Dedifferentiated amniotic fluid mesenchymal stem cell (primary cell): ENCODE measurements around the gene RPL18.
"Not testable (repeated sequence)": the region's sequence is repeated elsewhere in the genome, so short reads cannot be mapped to it uniquely, and the experiment has no call there.

ENCODE experiments used
- DNase-seq: peaks from one replicate; pipeline ENCODE4 v3.0.0-alpha.2; 2016; ENCODE audit errors: extremely low spot score

Gene RPL18

DNA sequence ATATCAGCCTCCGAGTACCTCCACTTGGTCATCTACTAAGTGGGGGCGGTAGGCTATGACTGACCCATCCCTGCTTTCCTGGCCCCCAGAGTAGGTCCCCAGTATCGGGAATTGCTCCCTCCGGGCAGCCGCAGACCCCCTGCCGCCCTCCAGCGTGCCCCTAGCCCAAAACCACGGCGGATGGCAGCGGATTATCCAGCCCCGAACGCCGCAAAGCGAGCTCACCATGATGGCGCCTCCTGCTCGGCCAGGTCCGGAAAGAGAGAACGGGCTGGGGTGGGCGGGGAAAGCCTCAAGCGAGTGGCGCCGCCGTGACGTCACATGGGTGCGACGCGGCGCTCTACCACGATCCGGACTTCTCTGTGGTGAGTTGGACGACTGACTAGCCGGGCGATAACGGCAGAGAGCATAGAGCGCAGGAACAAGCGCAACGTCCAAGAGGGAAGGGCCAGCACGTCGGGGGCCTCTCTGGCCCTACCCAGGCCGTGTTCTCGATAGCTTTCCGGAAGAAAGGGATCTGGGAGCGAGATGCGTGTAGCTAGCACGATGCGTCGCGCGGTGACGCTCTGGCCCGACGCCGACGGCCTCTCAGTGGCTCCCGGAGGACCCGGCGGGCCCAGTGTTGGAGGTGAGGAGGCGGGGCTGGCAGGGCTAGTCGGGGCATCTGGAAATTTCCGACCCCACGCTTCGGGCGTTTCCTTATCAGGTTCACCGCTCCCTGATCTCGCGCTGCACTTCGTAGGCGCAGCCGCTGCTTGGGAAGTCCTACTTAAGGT, at the start of gene RPL18, which contains the start of gene SPHK2:
Gene RPL18, minus strand, starts transcription at position 263 of the 776 bp plus-strand sequence. Its CDS starts 35 bp downstream, at position 228.
Gene SPHK2, plus strand, starts transcription at position 591 of the 776 bp plus-strand sequence. CDS start 1,009 bp downstream, outside the sequence.
- DNase-seq = peak; percentile 99

DNA sequence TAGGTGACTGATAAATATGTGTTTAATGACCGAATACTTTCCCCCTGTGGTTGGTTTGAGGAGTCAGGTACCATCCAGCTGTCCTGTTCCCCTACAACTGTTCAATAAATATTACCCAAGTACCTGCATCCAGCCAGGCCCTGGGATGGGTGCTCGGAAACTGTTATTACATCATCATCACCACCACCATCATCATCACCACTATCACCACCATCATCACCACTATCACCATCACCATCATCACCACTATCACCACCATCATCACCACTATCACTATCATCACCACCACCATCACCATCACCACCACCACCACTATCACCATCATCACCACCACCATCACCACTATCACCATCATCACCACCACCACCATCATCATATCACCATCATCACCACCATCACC, 49.8 kb upstream of the RPL18 start:
- DNase-seq = no peak

DNA sequence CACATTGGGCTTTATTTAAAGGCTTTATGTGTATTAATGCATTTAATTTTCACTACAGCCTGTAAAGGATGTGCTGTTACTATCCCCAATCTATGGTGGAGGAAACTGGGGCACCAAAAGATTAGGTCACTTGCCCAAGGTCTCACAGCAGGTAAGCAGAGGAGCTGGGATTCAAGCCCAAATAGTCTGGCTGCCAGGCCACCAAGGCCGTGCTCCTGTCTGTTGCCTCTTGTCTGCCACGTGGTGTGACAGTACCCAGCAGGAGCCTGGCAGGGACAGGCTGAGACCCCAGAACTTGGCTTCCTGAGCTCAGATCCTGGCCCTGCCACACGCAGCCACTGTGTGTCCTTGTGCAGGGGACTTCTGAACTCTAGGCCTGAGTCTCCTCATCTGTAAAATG, 49.4 kb upstream of the RPL18 start:
- no peak for DNase-seq

DNA sequence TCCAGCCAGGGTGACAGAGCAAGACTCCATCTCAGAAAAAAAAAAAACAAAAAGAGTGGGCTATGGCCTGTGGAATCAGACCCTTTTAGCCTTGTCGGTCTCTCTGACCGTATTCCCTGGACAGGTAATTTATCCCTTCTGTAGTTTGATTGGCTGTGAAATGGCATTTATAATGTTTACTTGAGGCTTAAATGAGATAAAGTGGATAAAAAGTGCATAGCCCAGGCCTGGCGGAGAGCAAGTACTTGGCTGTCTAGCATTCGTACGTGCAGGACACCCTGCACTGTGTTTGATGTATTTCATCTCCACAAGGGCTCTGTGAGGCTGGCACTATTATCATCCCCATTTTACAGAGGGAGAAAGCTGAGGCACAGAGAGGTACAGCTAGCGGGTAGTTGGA, 46.8 kb upstream of the RPL18 start:
- no peak for DNase-seq

DNA sequence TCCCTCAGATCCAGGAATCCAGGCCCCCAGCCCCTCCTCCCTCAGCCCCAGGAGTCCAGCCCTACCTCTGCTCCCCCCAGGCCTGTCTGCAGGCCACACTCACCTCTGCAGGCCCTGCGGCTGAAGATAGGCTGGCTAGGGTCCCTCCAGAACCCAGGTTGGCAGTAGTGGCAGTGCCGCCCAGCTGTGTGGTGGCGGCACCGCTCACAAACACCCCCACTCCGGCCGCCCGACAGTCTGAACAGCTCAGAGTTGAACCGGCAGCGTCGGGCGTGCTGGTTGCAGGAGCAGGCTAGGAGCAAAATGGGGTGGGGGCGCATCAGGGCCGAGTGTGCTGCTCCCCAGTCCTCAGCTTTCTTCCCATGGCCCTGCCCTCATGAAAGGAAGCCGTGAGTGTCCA, 45.5 kb upstream of the RPL18 start:
- DNase-seq = no peak

DNA sequence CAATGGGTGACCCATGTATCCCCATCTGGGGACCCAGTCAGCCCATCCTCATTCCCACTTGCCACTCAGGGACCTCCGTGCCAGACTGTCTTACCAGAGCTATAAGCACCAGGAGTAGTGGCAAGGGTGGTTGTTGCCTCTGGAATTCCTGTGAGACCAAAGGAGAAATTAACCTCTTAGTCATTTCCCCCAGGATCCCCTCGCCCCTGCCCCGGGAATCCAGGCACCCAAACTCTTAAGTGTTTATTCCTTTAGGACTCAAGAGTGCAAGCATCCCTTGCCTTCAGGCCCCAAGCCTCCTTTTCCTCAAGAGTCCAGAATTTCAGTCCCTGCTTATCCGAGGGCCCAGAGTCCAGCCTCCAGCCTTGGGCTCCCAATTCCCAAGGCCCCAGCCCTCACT, 44.7 kb upstream of the RPL18 start:
- no peak for DNase-seq

DNA sequence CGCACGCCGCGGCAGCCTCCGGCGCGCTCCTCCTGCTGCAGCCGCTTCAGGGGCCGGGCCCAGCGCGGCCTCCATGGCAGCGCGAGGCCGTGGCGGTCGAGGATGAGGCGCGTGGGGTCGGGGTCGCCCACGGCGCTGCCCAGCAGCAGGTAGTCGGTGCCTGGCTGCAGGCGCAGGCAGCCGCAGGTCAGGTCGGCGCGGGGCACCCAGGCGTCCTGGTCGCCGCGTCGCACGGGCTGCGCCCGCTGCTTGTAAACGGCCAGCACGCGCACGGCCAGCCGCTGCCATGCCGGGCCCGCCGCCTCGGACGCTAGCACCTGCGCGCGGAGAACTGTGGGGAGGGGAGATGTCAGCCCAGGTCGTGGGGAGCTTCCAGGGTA, 42.7 kb upstream of the RPL18 start:
- no peak for DNase-seq

DNA sequence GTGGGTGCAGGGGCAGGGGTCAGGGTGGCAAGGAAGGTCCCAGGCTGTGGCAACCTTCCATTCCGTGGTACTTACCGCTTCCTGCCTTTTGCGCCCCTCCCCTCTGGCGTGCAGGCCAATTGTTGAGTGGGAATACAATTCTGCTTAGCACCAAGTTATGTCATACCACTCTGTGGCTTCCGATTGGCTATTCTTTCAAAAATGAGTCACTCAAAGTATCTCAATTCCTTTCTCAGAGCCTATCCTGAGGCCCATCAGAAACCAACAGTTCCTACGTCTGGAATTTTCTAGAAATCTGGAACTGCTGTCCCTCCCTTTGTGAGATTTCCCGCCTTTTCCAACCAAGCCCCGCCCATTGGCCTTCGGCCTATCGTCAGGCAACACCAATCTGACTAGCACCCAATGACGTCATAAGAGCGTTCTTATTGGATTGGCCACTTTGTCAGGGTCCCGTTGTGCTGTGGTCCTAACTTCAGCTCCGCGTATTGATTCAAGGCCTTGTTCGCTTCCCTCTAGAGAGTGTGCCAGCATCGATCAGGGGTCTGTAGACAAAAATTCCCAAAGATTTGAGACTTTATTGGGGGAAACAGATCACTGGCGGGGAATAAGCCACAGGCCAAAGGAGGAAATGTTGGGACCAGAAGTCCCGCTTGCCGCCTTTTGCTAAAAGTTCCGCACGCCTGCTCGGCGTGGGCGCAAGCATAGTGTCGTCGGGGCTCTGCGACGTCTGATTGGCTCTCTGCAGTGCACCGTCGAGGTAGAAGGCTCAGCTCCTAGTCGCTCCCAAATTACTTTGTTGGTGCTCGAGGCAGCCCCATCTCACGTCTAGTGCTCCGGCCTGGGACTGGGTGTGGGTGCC, 42.1 kb upstream of the RPL18 start:
- DNase-seq = peak; percentile 22

DNA sequence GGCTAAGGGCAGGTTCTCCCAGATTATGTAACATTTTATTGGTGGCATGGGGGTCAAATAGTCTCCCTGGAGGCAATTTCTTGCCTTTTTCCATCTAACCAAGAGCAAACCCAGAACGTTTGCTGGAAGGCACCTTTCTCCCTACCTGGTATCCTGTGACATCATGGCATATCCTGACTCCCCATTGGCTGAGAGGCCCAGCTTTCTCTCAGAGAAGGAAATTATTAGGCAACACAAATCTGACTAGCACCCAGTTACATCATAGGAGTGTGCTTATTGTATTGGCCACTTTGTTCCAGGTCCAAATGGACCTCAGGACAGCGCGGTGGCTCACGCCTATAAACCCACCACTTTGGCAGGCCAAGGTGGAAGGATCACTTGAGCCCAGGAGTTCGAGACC, 40.8 kb upstream of the RPL18 start:
- DNase-seq = no peak

DNA sequence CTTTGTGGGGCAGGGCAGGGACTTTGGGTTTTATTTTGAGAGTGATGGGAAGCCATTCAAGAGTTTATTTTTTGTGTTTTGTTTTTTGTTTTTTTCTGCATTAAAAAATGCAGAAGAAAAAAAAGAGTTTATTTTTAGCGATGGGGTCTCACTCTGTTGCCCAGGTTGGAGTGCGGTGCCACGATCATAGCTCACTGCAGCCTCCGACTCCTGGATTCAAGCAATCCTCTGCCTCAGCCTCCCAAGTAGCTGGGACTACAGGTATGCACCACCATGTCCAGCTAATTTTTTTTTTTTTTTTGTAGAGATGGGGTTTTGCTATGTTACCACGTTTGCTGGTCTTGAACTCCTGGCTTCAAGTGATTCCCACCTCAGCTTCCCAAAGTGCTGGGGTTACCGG, 39.5 kb upstream of the RPL18 start:
- DNase-seq = no peak

DNA sequence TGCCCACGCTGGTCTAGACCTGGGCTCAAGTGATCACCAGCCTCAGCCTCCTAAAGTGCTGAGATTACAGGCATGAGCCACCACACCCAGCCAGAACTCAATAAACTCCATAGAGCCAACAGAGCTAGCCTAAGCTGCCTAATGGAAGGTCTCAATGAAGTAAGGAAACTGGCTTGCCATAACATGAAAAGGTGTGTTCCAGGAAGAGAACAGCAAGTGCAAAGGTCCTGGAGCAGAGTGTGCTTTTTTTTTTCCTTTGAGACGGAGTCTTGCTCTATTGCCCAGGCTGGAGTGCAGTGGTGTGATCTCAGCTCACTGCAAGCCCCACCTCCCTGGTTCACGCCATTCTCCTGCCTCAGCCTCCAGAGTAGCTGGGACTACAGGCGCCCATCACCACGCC, 38.9 kb upstream of the RPL18 start:
- not testable (repeated sequence) for DNase-seq

DNA sequence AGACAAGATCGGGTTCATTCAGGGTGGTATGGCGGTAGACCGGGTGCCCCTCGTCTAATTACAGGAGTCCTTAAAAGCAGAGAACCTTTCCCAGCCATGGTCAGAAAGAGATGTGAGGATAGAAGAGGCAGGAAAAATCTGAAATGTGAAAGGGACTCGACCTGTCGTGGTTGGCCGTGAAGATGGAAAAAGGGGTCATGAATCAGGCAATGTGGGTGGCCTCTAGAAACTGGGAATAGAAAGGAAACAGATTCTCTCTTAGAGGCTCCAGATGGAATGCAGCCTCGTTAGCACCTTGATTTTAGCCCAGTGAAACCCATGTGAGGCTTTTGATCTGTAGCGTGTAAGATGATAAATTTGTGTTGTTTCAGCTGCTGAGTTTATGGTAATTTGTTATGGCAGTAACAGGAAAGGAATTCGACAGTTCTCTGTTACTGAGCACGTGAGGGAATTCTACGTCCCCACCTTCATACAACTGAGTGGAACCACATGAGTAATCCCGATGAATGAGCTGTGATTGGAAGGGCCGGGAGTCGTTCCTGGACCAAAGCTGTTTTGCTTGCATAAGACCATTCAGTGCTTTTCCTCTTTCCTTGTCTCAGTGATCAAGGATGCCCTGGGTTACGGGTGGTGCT, 38.0 kb upstream of the RPL18 start:
- peak; percentile 59 for DNase-seq

DNA sequence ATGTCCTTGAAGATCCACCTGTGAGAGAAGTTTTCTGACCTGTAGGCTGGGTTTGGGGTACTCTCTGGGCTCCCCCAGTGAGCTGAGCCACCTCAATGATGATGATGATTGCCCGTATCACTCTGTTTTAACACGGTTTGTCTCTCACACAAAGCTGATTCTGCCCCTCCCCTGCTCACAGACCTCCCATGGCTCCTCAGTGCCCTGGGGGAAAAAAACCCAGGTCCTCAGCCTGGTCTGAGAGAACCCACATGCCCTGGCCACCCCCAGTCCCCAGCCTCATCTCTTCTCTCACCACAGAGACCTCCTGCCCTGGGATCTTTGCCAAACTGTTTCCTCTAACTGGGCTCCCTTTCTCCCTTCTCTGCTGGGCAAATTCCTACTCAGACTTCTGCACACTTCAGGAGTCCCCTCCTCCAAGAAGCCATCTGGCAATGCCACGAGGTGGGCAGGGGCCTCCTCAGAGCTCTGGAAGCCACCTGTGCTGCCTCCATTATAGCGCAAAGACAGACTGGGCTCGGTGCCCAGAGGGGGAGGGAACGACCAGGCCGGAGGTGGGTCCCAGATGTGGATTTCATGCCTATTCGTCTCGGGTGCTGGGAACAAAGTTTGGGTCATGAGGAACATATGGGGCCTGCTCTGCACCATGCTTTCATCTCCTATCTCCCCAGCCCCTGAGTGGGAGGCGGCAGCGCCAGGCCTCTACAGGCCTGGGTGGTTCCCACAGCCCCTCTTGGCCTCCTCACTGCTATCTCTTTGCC, 35.5 kb upstream of the RPL18 start:
- no peak for DNase-seq

DNA sequence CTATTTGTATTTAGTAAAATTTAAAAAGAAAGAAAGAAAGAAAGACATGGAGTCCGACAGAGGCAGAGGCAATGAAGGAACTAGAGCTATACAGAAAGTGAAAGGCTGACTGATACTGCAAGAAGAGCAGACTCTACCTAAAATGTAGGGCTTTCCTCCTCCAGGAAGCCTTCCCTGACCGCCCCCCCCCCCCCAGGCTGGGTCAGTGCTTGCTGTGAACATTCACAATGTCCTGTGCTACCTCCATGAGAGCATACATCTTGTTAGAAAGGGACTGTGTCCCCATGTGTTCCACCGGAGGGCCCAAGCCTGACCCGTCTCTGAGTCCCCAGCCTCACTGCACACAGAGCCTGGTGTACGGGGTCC, 32.7 kb upstream of the RPL18 start:
- DNase-seq = no peak

DNA sequence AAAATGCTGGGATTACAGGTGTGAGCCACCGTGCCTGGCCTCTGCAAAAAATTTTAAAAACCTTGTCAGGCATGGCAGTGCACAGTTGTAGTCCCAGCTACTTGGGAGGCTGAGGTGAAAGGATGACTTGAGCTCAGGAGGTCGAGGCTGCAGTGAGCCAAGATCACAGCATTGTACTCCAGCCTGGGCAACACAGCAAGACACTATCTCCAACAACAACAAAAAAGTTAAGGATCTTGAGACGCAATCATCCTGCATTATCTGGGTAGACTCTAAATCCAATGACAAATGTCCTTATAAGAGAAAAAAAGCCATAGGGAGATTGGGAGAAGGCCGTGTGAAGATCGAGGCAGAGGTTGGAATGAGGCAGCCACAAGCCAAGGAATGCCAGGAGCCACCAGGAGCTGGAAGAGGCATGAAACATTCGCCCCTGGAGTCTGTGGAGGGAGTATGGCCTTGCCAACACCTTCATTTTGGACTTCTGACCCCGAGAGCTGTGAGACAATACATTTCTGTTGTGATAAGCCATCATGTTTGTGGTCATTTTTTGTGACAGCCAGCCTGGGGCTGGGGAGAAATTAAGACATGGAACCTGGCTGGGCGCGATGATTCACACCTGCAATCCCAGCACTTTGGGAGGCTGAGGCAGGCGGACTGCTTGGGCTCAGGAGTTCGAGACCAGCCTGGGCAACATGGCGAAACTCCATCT, 32.1 kb upstream of the RPL18 start:
- DNase-seq = no peak

DNA sequence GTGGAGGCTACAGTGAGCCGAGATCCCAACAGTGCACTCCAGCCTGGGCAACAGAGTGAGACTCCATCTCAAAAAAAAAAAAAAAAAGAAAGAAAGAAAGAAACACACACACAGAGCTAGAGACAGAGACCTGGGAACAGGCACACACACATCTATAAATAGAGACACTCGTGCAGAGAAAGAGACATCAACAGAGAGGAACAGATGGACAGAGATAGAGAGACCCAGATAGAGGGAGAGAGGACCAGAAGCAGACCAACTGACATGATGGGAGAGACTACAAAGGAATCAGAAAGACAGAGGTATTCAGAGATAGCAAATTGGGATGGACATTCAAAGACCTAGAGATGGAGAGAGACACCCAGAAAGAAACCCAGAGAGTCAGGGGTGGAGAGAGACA, 29.2 kb upstream of the RPL18 start:
- no peak for DNase-seq

DNA sequence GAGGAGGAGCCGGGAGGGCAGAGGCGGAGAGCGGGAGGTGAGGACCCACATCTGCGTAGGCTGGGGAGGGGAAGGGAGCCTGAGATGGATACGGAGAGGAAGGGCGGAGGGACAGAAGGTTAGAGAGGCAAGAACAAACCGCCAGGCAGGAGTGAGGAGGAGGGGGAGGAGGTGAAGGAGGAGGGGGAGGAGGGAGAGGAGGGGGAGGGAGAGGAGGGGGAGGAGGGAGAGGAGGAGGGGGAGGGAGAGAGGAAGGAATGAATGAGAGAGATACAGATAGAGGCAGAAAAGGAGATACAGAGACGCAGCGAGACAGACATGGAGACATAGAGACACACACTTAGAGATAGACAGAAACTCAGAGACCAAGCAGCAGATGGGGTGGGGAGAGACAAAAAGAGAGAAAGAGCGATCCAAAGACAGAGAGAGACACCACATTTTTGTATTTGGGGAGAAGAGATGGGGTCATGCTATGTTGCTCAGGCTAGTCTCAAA, 27.8 kb upstream of the RPL18 start:
- DNase-seq = no peak

DNA sequence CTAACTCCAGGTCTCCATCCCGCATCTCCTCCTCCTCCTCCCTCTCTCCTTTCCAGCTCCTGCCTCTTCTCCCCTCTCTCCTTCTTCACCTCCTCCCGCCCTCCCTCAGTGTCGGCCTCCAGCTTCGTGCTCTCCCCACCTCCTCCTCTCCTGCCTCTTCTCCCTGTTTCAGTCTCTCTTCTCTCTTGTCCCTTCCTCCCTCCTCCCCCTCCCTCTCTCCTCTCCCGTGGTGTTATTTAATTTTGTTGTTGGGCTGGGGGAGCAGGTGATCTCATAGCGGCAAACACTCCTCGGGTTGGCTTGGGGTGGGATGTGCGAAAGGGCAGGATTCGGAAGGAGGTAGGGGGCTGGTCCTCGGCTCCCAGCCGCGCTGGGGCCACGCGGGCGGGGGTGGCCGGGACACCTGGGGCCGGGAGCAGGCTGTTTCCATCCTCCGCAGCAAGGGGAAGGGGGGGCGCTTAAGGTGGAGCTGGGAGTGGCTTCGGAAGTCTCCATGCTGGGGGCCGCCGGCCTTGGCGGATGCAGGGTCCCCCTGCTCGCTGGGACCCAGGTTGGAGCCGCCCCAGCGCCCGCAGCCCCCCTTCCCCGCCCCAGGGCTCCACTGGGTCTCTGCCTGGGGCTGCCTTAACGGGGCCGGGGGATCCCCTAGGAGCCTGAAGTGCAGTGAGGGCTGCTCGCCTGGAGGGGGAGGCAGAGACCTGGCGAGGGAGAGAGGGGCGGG, 27.2 kb upstream of the RPL18 start, which contains the start of gene CA11:
Gene CA11, minus strand, starts transcription at position 187 of the 721 bp plus-strand sequence. CDS start 555 bp downstream, outside the sequence.
- DNase-seq = peak; percentile 67

DNA sequence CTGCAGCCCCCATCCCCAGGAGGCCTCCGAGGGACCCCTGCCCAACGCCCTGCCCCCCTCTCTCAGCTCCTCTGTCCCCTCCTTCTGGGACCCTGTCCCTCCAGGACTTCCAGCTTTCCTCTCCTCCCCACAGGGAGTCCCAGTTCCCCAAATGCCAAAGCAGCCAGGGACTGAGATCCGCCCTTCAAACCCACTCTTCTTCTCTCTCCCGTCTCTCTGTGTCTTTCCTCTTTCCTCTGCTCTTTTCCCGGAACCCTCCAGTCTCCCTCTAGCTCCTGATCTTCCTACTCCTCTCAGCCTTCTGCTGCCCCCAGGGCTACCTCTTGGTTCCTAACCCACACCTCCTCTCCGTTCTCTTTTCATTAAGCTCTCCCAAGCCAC, 26.6 kb upstream of the RPL18 start:
- no peak for DNase-seq
